Natural killer cell (primary cell): ENCODE results near the gene IQCM. TPM values are rescaled to one million over a fixed set of nuclear protein-coding genes. Genes with fewer than 3 reads are reported as not detected.

ENCODE experiments used
- ATAC-seq, 3 donors: fragments of 150-1000 bp in 2 of 3; fragments of 200-7000 bp in 1 of 3; cut with Tn5 transposase; 1 replicate in 1 of 3; 2 replicates in 2 of 3; pipeline ENCODE4 v1.10.0; 2021; ENCODE audit warnings: mild to moderate bottlenecking in 2 of 3, moderate library complexity in 2 of 3
- DNase-seq, 2 donors: peaks; one replicate each; pipeline versions ENCODE4 v3.0.0 to v3.0.0-alpha.2; 2013 to 2021; ENCODE audit warnings: mixed read lengths in 1 of 2
- H3K27ac ChIP-seq: one replicate; pipeline ENCODE4 v1.5.1; 2013; ENCODE audit warnings: mild to moderate bottlenecking, low read length
- H3K27me3 ChIP-seq: one replicate; pipeline ENCODE4 v1.6.1; 2013; ENCODE audit warnings: low read length; ENCODE audit not compliant: control insufficient read depth, insufficient read depth
- H3K36me3 ChIP-seq: one replicate; pipeline ENCODE4 v1.6.1; 2013; ENCODE audit warnings: low read length; ENCODE audit not compliant: control insufficient read depth, insufficient read depth
- H3K4me1 ChIP-seq: one replicate; pipeline ENCODE4 v1.6.1; 2013; ENCODE audit warnings: low read length; ENCODE audit not compliant: control insufficient read depth, insufficient read depth
- H3K4me3 ChIP-seq: one replicate; pipeline ENCODE4 v1.5.1; 2013; ENCODE audit warnings: low read length
- H3K9me3 ChIP-seq: one replicate; pipeline ENCODE4 v1.6.1; 2013; ENCODE audit warnings: low read length; ENCODE audit not compliant: control insufficient read depth, insufficient read depth
- H3K27ac Mint-ChIP-seq, 2 donors: one replicate each; pipeline ENCODE4 v1.8.0; 2022; ENCODE audit warnings: mild to moderate bottlenecking in 2 of 2, mixed read lengths in 2 of 2, moderate library complexity in 1 of 2
- H3K27me3 Mint-ChIP-seq, 2 donors: one replicate each; pipeline ENCODE4 v1.8.0; 2022; ENCODE audit warnings: low read depth in 2 of 2, mixed read lengths in 2 of 2
- H3K36me3 Mint-ChIP-seq: one replicate; pipeline ENCODE4 v1.8.0; 2022; ENCODE audit warnings: mixed read lengths
- H3K4me1 Mint-ChIP-seq, 2 donors: one replicate each; pipeline ENCODE4 v1.8.0; 2022; ENCODE audit warnings: mixed read lengths in 2 of 2
- H3K4me3 Mint-ChIP-seq: one replicate; pipeline ENCODE4 v1.8.0; 2022; ENCODE audit warnings: mild to moderate bottlenecking, moderate library complexity, mixed read lengths
- H3K9me3 Mint-ChIP-seq, 2 donors: one replicate each; pipeline ENCODE4 v1.8.0; 2022; ENCODE audit warnings: mixed read lengths in 2 of 2
- CTCF ChIP-seq: fragments of 200-600 bp; IDR thresholded peaks from one replicate; pipeline ENCODE4 v1.8.0; 2022; ENCODE audit warnings: antibody characterized with exemption
- whole genome bisulfite sequencing: methylation state at CpG from one replicate; pipeline ENCODE4 v1.1.7; 2013; ENCODE audit warnings: missing lambda C conversion rate; ENCODE audit not compliant: insufficient coverage; 5-methylcytosine and 5-hydroxymethylcytosine counted together
- intact Hi-C: fragments of 100-400 bp; cut with micrococcal nuclease; formaldehyde crosslinking; loops from one replicate; pipeline ENCODE4 v1.14.2; 2022
- total RNA-seq, 4 donors: library from RNA; stranded (reverse); fragments of 120-200 nt in 1 of 4; gene quantifications; one replicate each; pipeline versions ENCODE4 v1.2.3 to v1.2.4, GENCODE V29; 2013 to 2022

IQCM gene
- total RNA-seq, 3 donors from 2014 or later (not counting 1 experiment from before 2014, with no cell fraction given): not detected

GRCh38 chr4:149630064-149630463 is 185.6 kb downstream of the IQCM start:
- Mint-ChIP-seq H3K36me3 (no peaks in the 10 kb centered on the region), H3K4me1 (no peaks in the 10 kb centered on the region), H3K9me3 (peaks cover 7 to 16% of the 10 kb centered on the region in 2 donors), H3K4me3 (no peak overlapping the region), H3K27me3 (no peaks in the 10 kb centered on the region), H3K27ac (no peak overlapping the region)
- H3K4me3 ChIP-seq: no peak overlapping the region
- H3K36me3 ChIP-seq: no peaks in the 10 kb centered on the region
- ATAC-seq (no peak), DNase-seq (no peak)
- H3K27ac ChIP-seq: no peak overlapping the region
- no peaks in the 10 kb centered on the region for H3K27me3 ChIP-seq
- no peaks in the 10 kb centered on the region for H3K9me3 ChIP-seq
- intact Hi-C loops: no loop called here
- H3K4me1 ChIP-seq: no peaks in the 10 kb centered on the region
- TF ChIP-seq CTCF: no peak
- 87% methylated on average over 3 of the region's 3 CpGs for WGBS

DNA sequence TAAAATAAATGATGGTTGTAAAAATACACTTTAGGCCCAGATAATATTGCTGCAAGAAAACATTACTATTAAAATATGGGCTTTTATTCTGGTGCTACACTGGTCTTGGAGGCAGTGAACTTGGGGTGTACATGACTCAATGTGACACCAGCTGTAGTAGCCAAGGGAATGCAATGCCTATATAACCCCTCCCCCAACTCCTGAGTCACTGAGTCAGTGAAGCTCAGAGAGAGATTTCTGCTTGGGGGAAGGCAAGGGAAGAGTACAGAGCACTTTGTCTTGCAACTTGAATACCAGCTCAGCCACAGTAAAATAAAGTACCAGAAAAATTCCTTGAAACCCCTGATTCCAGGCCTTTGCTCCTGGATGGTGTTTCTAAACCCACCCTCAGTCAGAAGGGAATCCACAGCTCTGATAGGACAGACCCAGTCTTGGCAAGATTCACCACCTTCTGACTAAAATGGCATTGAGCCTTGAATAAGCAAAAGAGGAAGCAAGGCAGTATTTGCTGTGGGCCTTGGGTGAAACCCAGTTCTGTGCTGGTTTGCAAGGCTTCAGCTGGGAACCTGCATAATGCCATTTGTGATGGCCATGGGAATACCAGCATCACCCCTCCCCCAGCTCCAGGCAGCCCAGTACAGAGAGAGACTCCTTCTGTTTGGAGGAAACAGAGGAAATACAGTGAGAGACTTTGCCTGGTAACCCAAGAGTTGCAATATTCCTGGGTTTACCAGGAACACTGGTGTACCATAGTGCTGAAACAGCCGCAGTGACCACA is 209.9 kb downstream of the IQCM start:
- DNase-seq (no peak), ATAC-seq (no peak)
- TF ChIP-seq CTCF: no peak
- H3K4me1 Mint-ChIP-seq: no peaks in the 10 kb centered on the region
- Histone ChIP-seq H3K27me3 (no peaks in the 10 kb centered on the region), H3K4me3 (no peak overlapping the region), H3K36me3 (no peaks in the 10 kb centered on the region), H3K9me3 (peaks cover 6% of the 10 kb centered on the region), H3K4me1 (no peaks in the 10 kb centered on the region), H3K27ac (no peak overlapping the region)
- no peaks in the 10 kb centered on the region for H3K36me3 Mint-ChIP-seq
- no peak overlapping the region for H3K27ac Mint-ChIP-seq
- H3K9me3 Mint-ChIP-seq: peaks cover 12 to 15% of the 10 kb centered on the region in 2 donors
- H3K4me3 Mint-ChIP-seq: no peak overlapping the region
- intact Hi-C loops: no loop called here
- WGBS: 84% methylated on average over 1 of the region's 1 CpG
- no peaks in the 10 kb centered on the region for H3K27me3 Mint-ChIP-seq

GRCh38 chr4:149604827-149605226 is 210.8 kb downstream of the IQCM start:
- Mint-ChIP-seq H3K4me3 (no peak overlapping the region), H3K9me3 (peaks cover 12 to 17% of the 10 kb centered on the region in 2 donors), H3K27me3 (no peaks in the 10 kb centered on the region), H3K4me1 (no peaks in the 10 kb centered on the region), H3K27ac (no peak overlapping the region), H3K36me3 (no peaks in the 10 kb centered on the region)
- intact Hi-C loops: no loop called here
- H3K4me3 ChIP-seq: no peak overlapping the region
- no peaks in the 10 kb centered on the region for H3K27me3 ChIP-seq
- no peaks in the 10 kb centered on the region for H3K36me3 ChIP-seq
- no peak overlapping the region for H3K27ac ChIP-seq
- no peaks in the 10 kb centered on the region for H3K4me1 ChIP-seq
- peaks cover 6% of the 10 kb centered on the region for H3K9me3 ChIP-seq
- no peak for TF ChIP-seq CTCF
- ATAC-seq (no peak), DNase-seq (no peak)

DNA sequence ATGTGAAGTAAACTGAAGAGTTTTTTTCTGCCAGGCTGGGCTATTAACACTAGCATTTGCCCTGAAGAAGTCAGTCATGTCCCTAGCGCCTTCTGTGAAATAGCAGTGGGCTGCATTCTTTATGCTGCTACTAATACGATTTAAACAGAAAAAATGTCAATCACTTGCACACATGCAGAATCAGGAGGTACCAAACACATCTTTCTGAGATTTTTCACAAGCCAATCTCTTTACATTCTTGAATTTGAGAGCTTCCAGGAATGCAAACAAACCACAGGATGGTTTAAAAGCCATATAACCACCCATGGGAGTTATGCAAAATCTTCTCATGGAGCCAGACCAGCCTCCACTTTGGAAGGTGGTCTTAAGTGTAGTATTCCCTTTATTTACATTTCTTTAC is 220.1 kb downstream of the IQCM start:
- no peak overlapping the region for H3K27ac Mint-ChIP-seq
- intact Hi-C loops: no loop called here
- WGBS: 83% methylated on average over 2 of the region's 2 CpGs
- H3K36me3 Mint-ChIP-seq: peaks cover 8% of the 10 kb centered on the region
- no peaks in the 10 kb centered on the region for H3K4me1 Mint-ChIP-seq
- H3K9me3 Mint-ChIP-seq: peaks cover 7 to 15% of the 10 kb centered on the region in 2 donors
- H3K27me3 Mint-ChIP-seq: no peaks in the 10 kb centered on the region
- H3K4me1 ChIP-seq: no peaks in the 10 kb centered on the region
- TF ChIP-seq CTCF: no peak
- H3K36me3 ChIP-seq: no peaks in the 10 kb centered on the region
- DNase-seq (no peak), ATAC-seq (no peak)
- H3K27ac ChIP-seq: no peak overlapping the region
- H3K9me3 ChIP-seq: no peaks in the 10 kb centered on the region
- H3K4me3 ChIP-seq: no peak overlapping the region
- no peaks in the 10 kb centered on the region for H3K27me3 ChIP-seq
- H3K4me3 Mint-ChIP-seq: no peak overlapping the region
